Ishikawa (cell line): ENCODE measurements around the gene TPD52L2.

Source experiments
- CEBPB ChIP-seq: IDR thresholded peaks from 2 replicates; pipeline ENCODE4 v1.6.1; 2012
- EP300 ChIP-seq: IDR thresholded peaks from 2 replicates; pipeline ENCODE4 v1.6.1; 2012; ENCODE audit warnings: borderline replicate concordance
- YY1 ChIP-seq: IDR thresholded peaks from 2 replicates; pipeline ENCODE4 v1.6.1; 2012; ENCODE audit warnings: low read depth
- TF ChIP-seq, protein P1 (sequence below): IDR thresholded peaks from 2 replicates; pipeline ENCODE4 v1.6.1; 2012

DNA sequence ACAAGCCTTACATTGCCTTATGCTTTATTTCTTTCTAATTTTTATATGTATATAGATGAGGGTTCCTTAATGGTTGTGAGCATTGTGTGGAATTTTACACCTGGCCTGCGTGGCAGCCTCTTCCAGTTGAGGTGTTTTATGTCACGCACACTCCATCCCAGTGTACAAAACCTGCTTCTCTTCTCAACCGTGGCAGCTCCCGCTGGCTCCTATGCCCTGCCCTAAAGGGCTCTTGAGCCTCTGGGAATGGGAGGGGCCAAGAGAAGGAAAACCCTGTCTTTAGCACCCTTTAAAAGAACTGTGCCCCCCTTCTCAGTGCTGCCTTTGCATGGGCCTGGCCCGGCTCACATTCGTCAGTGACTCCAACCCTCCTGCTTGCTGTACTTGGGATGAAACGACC lies 25.5 kb downstream of the TPD52L2 start:
- TF ChIP-seq CEBPB, result no peak
- TF ChIP-seq, protein P1, sequence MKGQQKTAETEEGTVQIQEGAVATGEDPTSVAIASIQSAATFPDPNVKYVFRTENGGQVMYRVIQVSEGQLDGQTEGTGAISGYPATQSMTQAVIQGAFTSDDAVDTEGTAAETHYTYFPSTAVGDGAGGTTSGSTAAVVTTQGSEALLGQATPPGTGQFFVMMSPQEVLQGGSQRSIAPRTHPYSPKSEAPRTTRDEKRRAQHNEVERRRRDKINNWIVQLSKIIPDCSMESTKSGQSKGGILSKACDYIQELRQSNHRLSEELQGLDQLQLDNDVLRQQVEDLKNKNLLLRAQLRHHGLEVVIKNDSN, result no peak
- TF ChIP-seq YY1, result no peak
- no peak for TF ChIP-seq EP300
